Activated CD4-positive, CD25-positive, alpha-beta regulatory T cell treated with anti-CD3 and anti-CD28 coated beads, Interleukin-2, amount 50 U/mL, for 72 hours (primary cell): Measurements from ENCODE around the gene PPP3CA.

Experiments used
- DNase-seq: peaks from one replicate; pipeline ENCODE4 v3.0.0; 2021

Gene PPP3CA

GRCh38 chr4:101081695-101082369 lies 265.5 kb downstream of the PPP3CA start:
- no peak for DNase-seq

GRCh38 chr4:101081166-101081565 lies 266.2 kb downstream of the PPP3CA start:
- DNase-seq = no peak

GRCh38 chr4:101078950-101079349 lies 268.4 kb downstream of the PPP3CA start:
- DNase-seq = no peak

GRCh38 chr4:101076032-101076431 lies 271.3 kb downstream of the PPP3CA start:
- no peak for DNase-seq

GRCh38 chr4:101075536-101075935 lies 271.8 kb downstream of the PPP3CA start:
- DNase-seq = no peak

GRCh38 chr4:101074326-101074725 lies 273.0 kb downstream of the PPP3CA start:
- DNase-seq = no peak

GRCh38 chr4:101071241-101071640 lies 276.1 kb downstream of the PPP3CA start:
- no peak for DNase-seq

- no peak for DNase-seq
Measured at GRCh38 chr4:101068115-101068514, 279.2 kb downstream of the PPP3CA start.

- DNase-seq = no peak
Measured at GRCh38 chr4:101067383-101067782, 279.9 kb downstream of the PPP3CA start.

- no peak for DNase-seq
Measured at GRCh38 chr4:101066626-101067170, 280.6 kb downstream of the PPP3CA start.

GRCh38 chr4:101065935-101066485 lies 281.3 kb downstream of the PPP3CA start:
- DNase-seq = no peak

GRCh38 chr4:101065346-101065745 lies 282.0 kb downstream of the PPP3CA start:
- DNase-seq = no peak

- DNase-seq = no peak
Measured at GRCh38 chr4:101064541-101065180, 282.7 kb downstream of the PPP3CA start.

- DNase-seq = no peak
Measured at GRCh38 chr4:101055392-101055791, 291.9 kb downstream of the PPP3CA start.

- no peak for DNase-seq
Measured at GRCh38 chr4:101050837-101051205, 296.5 kb downstream of the PPP3CA start.

GRCh38 chr4:101050088-101050836 lies 297.1 kb downstream of the PPP3CA start:
- no peak for DNase-seq

GRCh38 chr4:101049549-101050001 lies 297.8 kb downstream of the PPP3CA start:
- no peak for DNase-seq

- DNase-seq = no peak
Measured at GRCh38 chr4:101044766-101045165, 302.6 kb downstream of the PPP3CA start.

- DNase-seq = no peak
Measured at GRCh38 chr4:101042847-101043246, 304.5 kb downstream of the PPP3CA start.

- DNase-seq = no peak
Measured at GRCh38 chr4:101040776-101041175, 306.6 kb downstream of the PPP3CA start.

GRCh38 chr4:101039367-101039766 lies 308.0 kb downstream of the PPP3CA start:
- DNase-seq = no peak

GRCh38 chr4:101037938-101038413 lies 309.4 kb downstream of the PPP3CA start:
- DNase-seq = no peak

- DNase-seq = no peak
Measured at GRCh38 chr4:101037249-101037648, 310.1 kb downstream of the PPP3CA start.
